Trophoblast cell (in vitro differentiated cells and primary cell): ENCODE data around the gene ZBTB32.
"Not testable (repeated sequence)": the region's sequence is repeated elsewhere in the genome, so short reads cannot be mapped to it uniquely, and the experiment has no call there.

ENCODE experiments used
- DNase-seq, 2 donors: peaks; one replicate each; pipeline ENCODE4 v3.0.0-alpha.2; 2016
- H2AFZ ChIP-seq: 2 replicates; pipeline ENCODE4 v1.6.1; 2013; ENCODE audit warnings: low read length, moderate library complexity, mild to moderate bottlenecking; ENCODE audit not compliant: insufficient read depth, poor library complexity
- H2AK5ac ChIP-seq: 2 replicates; pipeline ENCODE4 v1.6.1; 2013; ENCODE audit warnings: mild to moderate bottlenecking, low read length
- H2BK120ac ChIP-seq: 2 replicates; pipeline ENCODE4 v1.6.1; 2013; ENCODE audit warnings: low read length, mild to moderate bottlenecking, moderate library complexity; ENCODE audit not compliant: insufficient read depth, poor library complexity
- H2BK12ac ChIP-seq: 2 replicates; pipeline ENCODE4 v1.6.1; 2013; ENCODE audit warnings: mild to moderate bottlenecking, low read length, moderate library complexity
- H2BK5ac ChIP-seq: 2 replicates; pipeline ENCODE4 v1.6.1; 2013; ENCODE audit warnings: low read length, low read depth, moderate library complexity, mild to moderate bottlenecking; ENCODE audit not compliant: poor library complexity
- H3K14ac ChIP-seq: 2 replicates; pipeline ENCODE4 v1.6.1; 2013; ENCODE audit warnings: mild to moderate bottlenecking, low read length
- H3K18ac ChIP-seq: 2 replicates; pipeline ENCODE4 v1.6.1; 2013; ENCODE audit warnings: mild to moderate bottlenecking, low read length
- H3K23ac ChIP-seq: 2 replicates; pipeline ENCODE4 v1.6.1; 2013; ENCODE audit warnings: low read length
- H3K27ac ChIP-seq: 2 replicates; pipeline ENCODE4 v1.5.1; 2013; ENCODE audit warnings: low read depth, mild to moderate bottlenecking, inconsistent platforms, low read length, moderate library complexity
- H3K27me3 ChIP-seq: 2 replicates; pipeline ENCODE4 v1.6.1; 2013; ENCODE audit warnings: inconsistent platforms, mild to moderate bottlenecking, low read length, moderate library complexity; ENCODE audit not compliant: insufficient read depth
- H3K36me3 ChIP-seq, 2 experiments: 1 replicate in 1 of 2; 2 replicates in 1 of 2; pipeline ENCODE4 v1.6.1; 2013; ENCODE audit warnings: low read length in 2 of 2, mild to moderate bottlenecking in 2 of 2, moderate library complexity in 1 of 2; ENCODE audit not compliant: insufficient read depth in 2 of 2, control insufficient read depth in 1 of 2
- H3K4ac ChIP-seq: 2 replicates; pipeline ENCODE4 v1.6.1; 2013; ENCODE audit warnings: low read depth, mild to moderate bottlenecking, low read length, moderate library complexity
- H3K4me1 ChIP-seq, 2 experiments: 1 replicate in 1 of 2; 2 replicates in 1 of 2; pipeline ENCODE4 v1.6.1; 2013; ENCODE audit warnings: low read length in 2 of 2, mild to moderate bottlenecking in 2 of 2, moderate library complexity in 1 of 2; ENCODE audit not compliant: insufficient read depth in 2 of 2, control insufficient read depth in 1 of 2
- H3K4me2 ChIP-seq: 2 replicates; pipeline ENCODE4 v1.6.1; 2013; ENCODE audit warnings: inconsistent platforms, mild to moderate bottlenecking, low read length, moderate library complexity
- H3K4me3 ChIP-seq: 2 replicates; pipeline ENCODE4 v1.5.1; 2013; ENCODE audit warnings: mild to moderate bottlenecking, low read depth, low read length, inconsistent platforms
- H3K79me1 ChIP-seq: one replicate; pipeline ENCODE4 v1.6.1; 2013; ENCODE audit warnings: low read length
- H3K79me2 ChIP-seq: 2 replicates; pipeline ENCODE4 v1.6.1; 2013; ENCODE audit warnings: low read length, mild to moderate bottlenecking; ENCODE audit not compliant: control insufficient read depth, insufficient read depth, poor library complexity
- H3K9ac ChIP-seq: 2 replicates; pipeline ENCODE4 v1.6.1; 2013; ENCODE audit warnings: mild to moderate bottlenecking, low read length
- H3K9me3 ChIP-seq: 2 replicates; pipeline ENCODE4 v1.6.1; 2013; ENCODE audit warnings: low read depth, mild to moderate bottlenecking, control low read depth, inconsistent platforms, low read length; ENCODE audit not compliant: insufficient read depth
- H4K12ac ChIP-seq: 2 replicates; pipeline ENCODE4 v1.6.1; 2013; ENCODE audit warnings: low read depth, mild to moderate bottlenecking, low read length, moderate library complexity
- H4K8ac ChIP-seq: 2 replicates; pipeline ENCODE4 v1.6.1; 2013; ENCODE audit warnings: low read depth, mild to moderate bottlenecking, low read length, moderate library complexity
- H4K91ac ChIP-seq: one replicate; pipeline ENCODE4 v1.6.1; 2013; ENCODE audit warnings: low read depth, mild to moderate bottlenecking, low read length, moderate library complexity
- WGBS: extraction: QIAGEN DNeasy Blood & Tissue Kit; methylation state at CpG from one replicate; pipeline ENCODE4 v1.1.7; 2013; ENCODE audit warnings: missing lambda C conversion rate; ENCODE audit not compliant: insufficient read length, insufficient coverage; ENCODE audit errors: extremely low coverage; 5-methylcytosine and 5-hydroxymethylcytosine counted together

The ZBTB32 gene

GRCh38 chr19:35724132-35724531, 19.8 kb downstream of the ZBTB32 start:
- not testable (repeated sequence) for DNase-seq, H4K91ac ChIP-seq, H3K27me3 ChIP-seq, H3K79me1 ChIP-seq, H2AFZ ChIP-seq, H2BK120ac ChIP-seq, H2BK12ac ChIP-seq, H3K18ac ChIP-seq, H3K4me1 ChIP-seq, H3K4me3 ChIP-seq, H3K4ac ChIP-seq, H4K8ac ChIP-seq, H3K9me3 ChIP-seq, H3K23ac ChIP-seq, H2AK5ac ChIP-seq, H3K4me2 ChIP-seq, H2BK5ac ChIP-seq, H4K12ac ChIP-seq, H3K9ac ChIP-seq, H3K14ac ChIP-seq, H3K79me2 ChIP-seq, H3K27ac ChIP-seq
- WGBS = no CpG with 5 or more reads among the region's 7 CpGs
- peaks cover 89 to 90% of the 10 kb centered on the region in 2 experiments for H3K36me3 ChIP-seq

GRCh38 chr19:35724560-35724959, 20.2 kb downstream of the ZBTB32 start:
- WGBS = no CpG with 5 or more reads among the region's 12 CpGs
- DNase-seq = no peak
- H4K8ac ChIP-seq = no peak overlapping the region
- H3K14ac ChIP-seq = no peak overlapping the region
- no peak overlapping the region for H2BK5ac ChIP-seq
- H3K4ac ChIP-seq = no peak overlapping the region
- no peaks in the 10 kb centered on the region for H3K4me1 ChIP-seq
- no peak overlapping the region for H3K4me2 ChIP-seq
- H3K79me2 ChIP-seq = no peaks in the 10 kb centered on the region
- H3K27ac ChIP-seq = no peak overlapping the region
- no peak overlapping the region for H3K23ac ChIP-seq
- peaks cover 93 to 94% of the 10 kb centered on the region in 2 experiments for H3K36me3 ChIP-seq
- H2BK12ac ChIP-seq = no peak overlapping the region
- no peaks in the 10 kb centered on the region for H3K79me1 ChIP-seq
- H2BK120ac ChIP-seq = no peak overlapping the region
- H3K18ac ChIP-seq = no peak overlapping the region
- no peak overlapping the region for H4K91ac ChIP-seq
- H3K9me3 ChIP-seq = no peaks in the 10 kb centered on the region
- H3K27me3 ChIP-seq = no peaks in the 10 kb centered on the region
- H3K4me3 ChIP-seq = no peak overlapping the region
- no peak overlapping the region for H2AK5ac ChIP-seq
- no peak overlapping the region for H2AFZ ChIP-seq
- H4K12ac ChIP-seq = no peak overlapping the region
- no peak overlapping the region for H3K9ac ChIP-seq

GRCh38 chr19:35725216-35725861, 21.0 kb downstream of the ZBTB32 start:
- H3K4me2 ChIP-seq = no peak overlapping the region
- no peak overlapping the region for H4K91ac ChIP-seq
- no CpG with 5 or more reads among the region's 23 CpGs for WGBS
- H3K9ac ChIP-seq = no peak overlapping the region
- H2BK12ac ChIP-seq = no peak overlapping the region
- no peak overlapping the region for H2AK5ac ChIP-seq
- H3K79me2 ChIP-seq = no peaks in the 10 kb centered on the region
- H3K18ac ChIP-seq = no peak overlapping the region
- H4K12ac ChIP-seq = no peak overlapping the region
- no peak overlapping the region for H3K23ac ChIP-seq
- H3K36me3 ChIP-seq = peaks cover 93 to 94% of the 10 kb centered on the region in 2 experiments
- no peak overlapping the region for H3K4me3 ChIP-seq
- no peak overlapping the region for H3K4ac ChIP-seq
- H3K27ac ChIP-seq = no peak overlapping the region
- H3K14ac ChIP-seq = no peak overlapping the region
- no peak overlapping the region for H2BK120ac ChIP-seq
- H3K79me1 ChIP-seq = no peaks in the 10 kb centered on the region
- no peak overlapping the region for H2BK5ac ChIP-seq
- H2AFZ ChIP-seq = no peak overlapping the region
- no peaks in the 10 kb centered on the region for H3K4me1 ChIP-seq
- H4K8ac ChIP-seq = no peak overlapping the region
- no peak for DNase-seq
- no peaks in the 10 kb centered on the region for H3K27me3 ChIP-seq
- H3K9me3 ChIP-seq = no peaks in the 10 kb centered on the region

GRCh38 chr19:35727053-35727955, 22.9 kb downstream of the ZBTB32 start:
- H4K91ac ChIP-seq = no peak overlapping the region
- H3K4me2 ChIP-seq = no peak overlapping the region
- WGBS = no CpG with 5 or more reads among the region's 25 CpGs

More at GRCh38 chr19:35727053-35727955, 22.9 kb downstream of the ZBTB32 start:
- Histone ChIP-seq H2AK5ac (no peak overlapping the region), H2BK12ac (no peak overlapping the region), H3K27me3 (no peaks in the 10 kb centered on the region), H3K79me2 (no peaks in the 10 kb centered on the region), H4K12ac (no peak overlapping the region), H3K9ac (no peak overlapping the region), H4K8ac (no peak overlapping the region), H3K27ac (no peak overlapping the region), H3K9me3 (no peaks in the 10 kb centered on the region), H3K4me3 (no peak overlapping the region), H3K79me1 (no peaks in the 10 kb centered on the region), H3K36me3 (peaks cover 97% of the 10 kb centered on the region in 2 experiments), H3K23ac (no peak overlapping the region), H2BK5ac (no peak overlapping the region), H2BK120ac (no peak overlapping the region), H3K4ac (no peak overlapping the region), H3K14ac (no peak overlapping the region), H3K4me1 (no peaks in the 10 kb centered on the region), H3K18ac (no peak overlapping the region), H2AFZ (no peak overlapping the region)
- DNase-seq = no peak
